ENCODE measurements around the gene SMCO3. TPM values are rescaled to one million over a fixed set of nuclear protein-coding genes. Genes with fewer than 3 reads are reported as not detected.

Gene SMCO3
- total and polyA plus RNA-seq, 2 of the 8 experiments (the other 6 are each of a cell fraction or from before 2014, with no cell fraction given) = not detected

DNA sequence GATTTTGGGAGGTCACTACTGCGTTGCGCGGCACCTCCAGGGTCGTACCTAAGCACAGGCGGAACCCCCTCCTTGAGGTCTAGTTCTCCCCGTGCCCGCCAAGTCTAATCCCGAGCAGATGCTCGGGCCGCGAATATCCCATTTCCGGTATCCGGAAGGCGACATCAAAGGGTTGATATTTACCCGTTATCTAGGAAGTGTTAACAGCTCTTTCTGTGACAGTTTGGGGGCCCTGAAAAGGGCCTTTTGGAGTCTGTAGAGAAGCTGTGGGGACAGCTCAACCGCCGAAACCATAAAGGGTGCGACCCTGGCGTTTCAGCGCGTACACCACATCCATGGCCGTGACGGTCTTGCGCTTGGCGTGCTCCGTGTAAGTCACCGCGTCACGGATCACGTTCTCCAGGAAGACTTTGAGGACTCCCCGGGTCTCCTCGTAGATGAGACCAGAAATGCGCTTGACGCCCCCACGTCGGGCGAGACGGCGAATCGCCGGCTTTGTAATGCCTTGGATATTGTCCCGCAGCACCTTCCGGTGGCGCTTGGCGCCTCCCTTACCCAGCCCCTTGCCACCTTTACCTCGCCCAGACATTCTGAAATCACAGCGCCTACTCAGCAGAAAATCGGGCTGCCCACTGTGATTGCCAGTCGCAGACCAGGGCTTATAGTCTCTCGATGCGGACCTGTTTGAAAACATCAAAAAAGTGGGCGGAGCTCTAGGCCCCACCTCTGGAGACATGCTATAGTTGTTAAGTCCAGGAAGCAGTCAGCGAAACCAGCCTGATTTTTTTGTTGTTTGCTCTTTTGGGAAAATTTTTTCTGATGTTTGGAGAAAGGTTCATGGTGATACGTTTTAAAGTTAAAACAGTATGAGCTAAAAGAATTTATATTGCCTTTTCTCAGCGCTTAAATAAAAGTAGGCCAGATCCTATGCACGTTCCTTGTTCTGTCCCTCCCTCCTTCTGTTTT lies 43.2 kb downstream of the SMCO3 start (continued):
- peak; percentile 56 for TF ChIP-seq BACH1 (IDR thresholded peaks at IDR 0.05; ENCODE audit: low read length)
- TF ChIP-seq PHF8 (conservative IDR thresholded peaks at IDR 0.05; ENCODE audit: low read depth, low read length) = peak; percentile 87
- TF ChIP-seq SIN3A (conservative IDR thresholded peaks at IDR 0.05 in 1 of 2, IDR thresholded peaks at IDR 0.05 in 1 of 2; ENCODE audit: low read depth in 1 of 2, low read length in 2 of 2) = peak; percentile 88 to 95; a peak in 3 of 4 replicates
- TF ChIP-seq, protein P1, sequence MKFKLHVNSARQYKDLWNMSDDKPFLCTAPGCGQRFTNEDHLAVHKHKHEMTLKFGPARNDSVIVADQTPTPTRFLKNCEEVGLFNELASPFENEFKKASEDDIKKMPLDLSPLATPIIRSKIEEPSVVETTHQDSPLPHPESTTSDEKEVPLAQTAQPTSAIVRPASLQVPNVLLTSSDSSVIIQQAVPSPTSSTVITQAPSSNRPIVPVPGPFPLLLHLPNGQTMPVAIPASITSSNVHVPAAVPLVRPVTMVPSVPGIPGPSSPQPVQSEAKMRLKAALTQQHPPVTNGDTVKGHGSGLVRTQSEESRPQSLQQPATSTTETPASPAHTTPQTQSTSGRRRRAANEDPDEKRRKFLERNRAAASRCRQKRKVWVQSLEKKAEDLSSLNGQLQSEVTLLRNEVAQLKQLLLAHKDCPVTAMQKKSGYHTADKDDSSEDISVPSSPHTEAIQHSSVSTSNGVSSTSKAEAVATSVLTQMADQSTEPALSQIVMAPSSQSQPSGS (IDR thresholded peaks at IDR 0.05; ENCODE audit: low read length) = peak; percentile 91
- TF ChIP-seq CHD2 (IDR thresholded peaks at IDR 0.05; ENCODE audit: low read length) = peak; percentile 72
- no peak for TF ChIP-seq SRF (IDR thresholded peaks at IDR 0.05; ENCODE audit: low read depth, low read length)
- TF ChIP-seq CTCF (IDR thresholded peaks at IDR 0.05; ENCODE audit: control extremely low read depth in 1 of 3, insufficient read depth in 1 of 3, low read depth in 1 of 3, low read length in 3 of 3) = no peak
- peak; percentile 99 for TF ChIP-seq TAF7 (optimal IDR thresholded peaks at IDR 0.05; ENCODE audit: borderline replicate concordance, low read depth, low read length)
- 0 out of 2 replicates have a peak, but pooled peaks have one; percentile 15 for TF ChIP-seq SP2 (IDR thresholded peaks at IDR 0.05; ENCODE audit: low read length)
- peak; percentile 1; the same call in 1 of the 2 replicates for TF ChIP-seq EGR1 (IDR thresholded peaks at IDR 0.05; ENCODE audit: borderline replicate concordance, low read depth, low read length)
- no peak for TF ChIP-seq CTBP2 (IDR thresholded peaks at IDR 0.05; ENCODE audit: borderline replicate concordance, insufficient read depth, insufficient read length, low read length)
- no peak for TF ChIP-seq POU5F1 (IDR thresholded peaks at IDR 0.05; ENCODE audit: low read depth, low read length)

Measured in H1 (cell line).